NT2/D1 (cell line): ENCODE results near the gene HJURP.

ENCODE experiments used
- DNase-seq: peaks from one replicate; pipeline ENCODE4 v3.0.0-alpha.2; 2011; ENCODE audit warnings: low read depth, low spot score
- H3K27me3 ChIP-seq: 2 replicates; pipeline ENCODE4 v1.6.0; 2011; ENCODE audit warnings: mild to moderate bottlenecking; ENCODE audit not compliant: insufficient read length, insufficient read depth
- H3K36me3 ChIP-seq: 2 replicates; pipeline ENCODE4 v1.6.1; 2011; ENCODE audit warnings: mild to moderate bottlenecking, low read length, mixed read lengths; ENCODE audit not compliant: insufficient read depth, insufficient read length
- H3K4me1 ChIP-seq: 2 replicates; pipeline ENCODE4 v1.5.1; 2011; ENCODE audit not compliant: insufficient read depth, insufficient read length
- H3K4me3 ChIP-seq: 2 replicates; pipeline ENCODE4 v1.5.1; 2011; ENCODE audit warnings: low read depth; ENCODE audit not compliant: insufficient read length
- H3K9ac ChIP-seq: 2 replicates; pipeline ENCODE4 v1.6.0; 2011; ENCODE audit warnings: low read depth; ENCODE audit not compliant: insufficient read length
- H3K9me3 ChIP-seq: 2 replicates; pipeline ENCODE4 v1.5.1; 2011; ENCODE audit warnings: mild to moderate bottlenecking, low read length; ENCODE audit not compliant: insufficient read depth
- SUZ12 ChIP-seq: IDR thresholded peaks from 2 replicates; pipeline ENCODE4 v1.6.1; 2011; ENCODE audit not compliant: insufficient read length, insufficient read depth; ENCODE audit errors: extremely low read depth
- YY1 ChIP-seq: IDR thresholded peaks from 2 replicates; pipeline ENCODE4 v1.6.1; 2011; ENCODE audit not compliant: insufficient read length, insufficient read depth
- ZNF274 ChIP-seq: IDR thresholded peaks from 2 replicates; pipeline ENCODE4 v1.6.1; 2011; ENCODE audit warnings: mild to moderate bottlenecking, low read depth, low read length

HJURP gene

DNA sequence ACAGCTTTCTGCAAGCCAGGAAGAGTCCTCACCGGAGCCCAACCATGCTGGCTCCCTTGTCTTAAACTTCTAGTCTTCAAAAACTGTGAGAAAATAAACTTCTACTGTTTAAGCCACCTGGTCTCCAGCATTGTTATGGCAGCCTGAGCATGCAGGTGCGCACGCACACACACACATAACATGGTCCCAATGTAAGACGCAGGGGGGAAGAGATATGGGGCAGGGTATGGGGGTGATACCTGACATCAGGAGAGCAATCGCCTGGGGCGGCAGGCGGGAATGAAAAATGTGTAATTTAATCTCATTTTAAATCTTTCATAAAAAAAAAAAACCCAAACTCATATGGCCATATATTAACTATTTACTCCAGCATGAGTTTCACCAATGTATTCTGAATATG, 18.0 kb downstream of the HJURP start:
- no peak overlapping the region for H3K9ac ChIP-seq
- H3K4me3 ChIP-seq: no peak overlapping the region
- H3K9me3 ChIP-seq: no peaks in the 10 kb centered on the region
- no peak for DNase-seq
- peaks cover 5% of the 10 kb centered on the region for H3K4me1 ChIP-seq
- peaks cover 73% of the 10 kb centered on the region for H3K36me3 ChIP-seq
- H3K27me3 ChIP-seq: no peaks in the 10 kb centered on the region
- TF ChIP-seq YY1 (no peak), SUZ12 (no peak), ZNF274 (no peak)

- H3K4me3 ChIP-seq: no peak overlapping the region
- H3K9me3 ChIP-seq: no peaks in the 10 kb centered on the region
- peaks cover 5% of the 10 kb centered on the region for H3K4me1 ChIP-seq
- H3K27me3 ChIP-seq: no peaks in the 10 kb centered on the region
- peaks cover 65% of the 10 kb centered on the region for H3K36me3 ChIP-seq
- no peak for DNase-seq
- H3K9ac ChIP-seq: no peak overlapping the region
- TF ChIP-seq YY1 (no peak), ZNF274 (no peak), SUZ12 (no peak)
These were observed 18.8 kb downstream of the HJURP start for GRCh38 chr2:233835230-233836186.

GRCh38 chr2:233833345-233833744, 21.0 kb downstream of the HJURP start:
- H3K4me3 ChIP-seq: no peak overlapping the region
- H3K9ac ChIP-seq: no peak overlapping the region
- TF ChIP-seq YY1 (no peak), SUZ12 (no peak), ZNF274 (no peak)
- H3K36me3 ChIP-seq: peaks cover 43% of the 10 kb centered on the region
- H3K9me3 ChIP-seq: no peaks in the 10 kb centered on the region
- no peaks in the 10 kb centered on the region for H3K4me1 ChIP-seq
- DNase-seq: no peak
- H3K27me3 ChIP-seq: no peaks in the 10 kb centered on the region

DNA sequence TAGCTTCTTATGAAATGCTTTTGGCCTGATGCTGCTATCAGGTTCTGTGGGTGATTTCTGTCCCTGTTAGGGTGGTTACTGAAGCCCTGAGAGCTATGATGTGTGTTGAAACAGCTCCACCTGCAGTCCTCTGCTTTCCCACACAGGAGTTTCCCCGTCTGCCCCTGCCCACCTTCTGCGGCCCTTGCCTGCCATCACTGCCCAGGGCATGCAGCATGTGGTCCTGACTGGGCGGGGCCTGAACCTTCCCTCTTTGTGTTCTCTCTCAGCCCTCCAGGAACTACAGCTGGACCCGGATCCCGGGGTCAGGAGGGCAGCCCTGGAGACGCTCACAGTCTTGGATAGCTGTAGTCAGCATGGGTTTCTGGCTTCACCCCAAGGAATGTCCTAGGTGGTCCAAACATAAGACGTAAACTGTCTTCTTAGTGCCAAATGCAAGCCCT, 21.4 kb downstream of the HJURP start:
- Histone ChIP-seq H3K27me3 (no peaks in the 10 kb centered on the region), H3K36me3 (peaks cover 38% of the 10 kb centered on the region), H3K9ac (no peak overlapping the region), H3K4me3 (no peak overlapping the region), H3K9me3 (no peaks in the 10 kb centered on the region), H3K4me1 (no peaks in the 10 kb centered on the region)
- peak; percentile 25 for DNase-seq
- TF ChIP-seq ZNF274 (no peak), YY1 (no peak), SUZ12 (no peak)

GRCh38 chr2:233832414-233832813, 21.9 kb downstream of the HJURP start:
- TF ChIP-seq SUZ12: no peak
- no peak overlapping the region for H3K4me3 ChIP-seq
- no peak for DNase-seq
- no peaks in the 10 kb centered on the region for H3K4me1 ChIP-seq
- peaks cover 34% of the 10 kb centered on the region for H3K36me3 ChIP-seq
- H3K27me3 ChIP-seq: no peaks in the 10 kb centered on the region
- H3K9ac ChIP-seq: no peak overlapping the region
- H3K9me3 ChIP-seq: no peaks in the 10 kb centered on the region

GRCh38 chr2:233831861-233832260, 22.5 kb downstream of the HJURP start:
- no peaks in the 10 kb centered on the region for H3K4me1 ChIP-seq
- H3K9ac ChIP-seq: no peak overlapping the region
- no peak for TF ChIP-seq ZNF274
- no peak for TF ChIP-seq YY1

GRCh38 chr2:233831011-233831721, 23.2 kb downstream of the HJURP start:
- H3K9ac ChIP-seq: no peak overlapping the region
- H3K4me1 ChIP-seq: no peaks in the 10 kb centered on the region
- no peaks in the 10 kb centered on the region for H3K27me3 ChIP-seq
- TF ChIP-seq ZNF274 (no peak), YY1 (no peak), SUZ12 (no peak)
- H3K36me3 ChIP-seq: peaks cover 24% of the 10 kb centered on the region
- DNase-seq: no peak
- no peak overlapping the region for H3K4me3 ChIP-seq
- H3K9me3 ChIP-seq: no peaks in the 10 kb centered on the region

More at GRCh38 chr2:233831861-233832260, 22.5 kb downstream of the HJURP start:
- H3K27me3 ChIP-seq: no peaks in the 10 kb centered on the region
- no peak for DNase-seq
- no peak overlapping the region for H3K4me3 ChIP-seq
- peaks cover 31% of the 10 kb centered on the region for H3K36me3 ChIP-seq
- no peaks in the 10 kb centered on the region for H3K9me3 ChIP-seq
